ENCODE measurements around the gene HOPX. TPM values are rescaled to one million over a fixed set of nuclear protein-coding genes. Genes with fewer than 3 reads are reported as not detected.
"Not testable (repeated sequence)": the region's sequence is repeated elsewhere in the genome, so short reads cannot be mapped to it uniquely, and the experiment has no call there.

HOPX gene
- total RNA-seq, 3 donors from 2014 or later = 27.3 to 121 (median 95.5) TPM

GRCh38 chr4:56612282-56612681 is 68.8 kb downstream of the HOPX start:
- H3K4me3 Mint-ChIP-seq = no peak overlapping the region
- no peak for DNase-seq
- no peaks in the 10 kb centered on the region for H3K36me3 Mint-ChIP-seq (ENCODE audit: insufficient read depth)
- peaks cover 2% of the 10 kb centered on the region for H3K27me3 Mint-ChIP-seq (ENCODE audit: low read depth)
- H3K9me3 Mint-ChIP-seq = no peaks in the 10 kb centered on the region
- ATAC-seq = no peak
- H3K4me1 Mint-ChIP-seq (ENCODE audit: low read depth) = no peaks in the 10 kb centered on the region

- H3K4me1 Mint-ChIP-seq (ENCODE audit: low read depth) = no peaks in the 10 kb centered on the region
- H3K27me3 Mint-ChIP-seq (ENCODE audit: low read depth) = peaks cover 2% of the 10 kb centered on the region
- no peak for DNase-seq
- H3K4me3 Mint-ChIP-seq = no peak overlapping the region
- no peaks in the 10 kb centered on the region for H3K36me3 Mint-ChIP-seq (ENCODE audit: insufficient read depth)
- no peaks in the 10 kb centered on the region for H3K9me3 Mint-ChIP-seq
- ATAC-seq = no peak
Measured at GRCh38 chr4:56611501-56611900, 69.6 kb downstream of the HOPX start.

DNA sequence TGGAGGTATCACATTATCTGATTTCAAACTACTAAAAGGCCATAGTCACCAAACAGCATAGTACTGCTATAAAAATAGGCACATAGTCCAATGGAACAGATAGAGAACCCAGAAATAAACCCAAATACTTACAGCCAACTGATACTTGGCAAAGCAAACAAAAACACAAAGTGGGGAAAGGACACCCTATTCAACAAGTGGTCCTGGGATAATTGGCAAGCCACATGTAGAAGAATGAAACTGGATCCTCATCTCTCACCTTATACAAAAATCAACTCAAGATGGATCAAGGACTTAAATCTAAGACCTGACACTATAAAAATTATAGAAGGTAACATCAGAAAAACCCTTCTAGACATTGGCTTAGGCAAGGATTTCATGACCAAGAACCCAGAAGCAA is 70.9 kb downstream of the HOPX start:
- H3K27me3 Mint-ChIP-seq (ENCODE audit: low read depth); ATAC-seq; DNase-seq; H3K9me3 Mint-ChIP-seq; H3K36me3 Mint-ChIP-seq (ENCODE audit: insufficient read depth); H3K4me1 Mint-ChIP-seq (ENCODE audit: low read depth); H3K4me3 Mint-ChIP-seq: not testable (repeated sequence)

GRCh38 chr4:56607926-56608325 is 73.2 kb downstream of the HOPX start:
- H3K4me1 Mint-ChIP-seq (ENCODE audit: low read depth) = no peaks in the 10 kb centered on the region
- no peaks in the 10 kb centered on the region for H3K9me3 Mint-ChIP-seq
- DNase-seq (no peak), ATAC-seq (no peak)
- H3K4me3 Mint-ChIP-seq = no peak overlapping the region
- no peaks in the 10 kb centered on the region for H3K36me3 Mint-ChIP-seq (ENCODE audit: insufficient read depth)
- peaks cover 3% of the 10 kb centered on the region for H3K27me3 Mint-ChIP-seq (ENCODE audit: low read depth)

DNA sequence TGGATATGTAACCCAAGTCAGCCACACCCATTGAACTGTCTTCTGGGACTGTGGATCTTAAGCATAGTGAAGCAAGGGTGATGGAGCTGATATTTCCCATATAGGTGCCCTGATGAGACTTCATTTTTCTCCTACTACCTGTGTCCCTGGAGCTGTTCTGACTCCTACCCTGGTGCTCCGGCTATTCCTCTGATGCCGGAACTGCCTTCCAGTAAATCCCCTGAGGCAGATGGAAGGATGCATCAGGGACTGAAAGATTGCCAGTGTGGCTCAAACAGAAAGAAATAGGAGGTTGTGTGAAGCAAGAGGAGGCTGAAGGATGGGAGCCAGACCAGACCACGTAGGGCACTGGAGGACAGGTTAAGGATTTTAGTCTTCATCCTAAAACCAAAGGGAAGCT is 74.7 kb downstream of the HOPX start:
- DNase-seq (no peak), ATAC-seq (no peak)
- Mint-ChIP-seq H3K4me1 (ENCODE audit: low read depth) (no peaks in the 10 kb centered on the region), H3K27me3 (ENCODE audit: low read depth) (peaks cover 3% of the 10 kb centered on the region), H3K9me3 (no peaks in the 10 kb centered on the region), H3K36me3 (ENCODE audit: insufficient read depth) (no peaks in the 10 kb centered on the region), H3K4me3 (no peak overlapping the region)

- not testable (repeated sequence) for H3K4me3 Mint-ChIP-seq; H3K4me1 Mint-ChIP-seq (ENCODE audit: low read depth); H3K27me3 Mint-ChIP-seq (ENCODE audit: low read depth); H3K9me3 Mint-ChIP-seq; DNase-seq; H3K36me3 Mint-ChIP-seq (ENCODE audit: insufficient read depth); ATAC-seq
Measured at GRCh38 chr4:56605464-56605863, 75.6 kb downstream of the HOPX start.

GRCh38 chr4:56603297-56603696 is 77.8 kb downstream of the HOPX start:
- DNase-seq = no peak
- ATAC-seq = no peak
- H3K4me3 Mint-ChIP-seq = no peak overlapping the region
- no peaks in the 10 kb centered on the region for H3K36me3 Mint-ChIP-seq (ENCODE audit: insufficient read depth)
- H3K27me3 Mint-ChIP-seq (ENCODE audit: low read depth) = peaks cover 1% of the 10 kb centered on the region
- H3K9me3 Mint-ChIP-seq = peaks cover 5% of the 10 kb centered on the region
- H3K4me1 Mint-ChIP-seq (ENCODE audit: low read depth) = no peaks in the 10 kb centered on the region

Other genes starting within 250 kb of the HOPX start
- gene PPAT, start 245.7 kb downstream of the HOPX start, total RNA-seq = 10 to 100 TPM; 68.9 to 79.0 (median 76.7) TPM
- gene PAICS, start 245.0 kb downstream of the HOPX start, total RNA-seq = 100 to 1,000 TPM; 309 to 370 (median 332) TPM
- 100 to 1,000 TPM; 206 to 227 (median 213) TPM for gene SRP72, start 213.7 kb downstream of the HOPX start, total RNA-seq
- gene ARL9, start 175.5 kb downstream of the HOPX start, total RNA-seq = under 1 TPM; 0.18 to 0.46 (median 0.42) TPM
- gene SPINK2, start 140.4 kb upstream of the HOPX start, total RNA-seq = under 1 TPM in 1 of 3 donors, not detected in 2; 0.35 TPM
- 10 to 100 TPM; 36.0 to 43.4 (median 41.4) TPM for gene REST, start 226.6 kb upstream of the HOPX start, total RNA-seq

Data from activated T-cell treated with anti-CD3 and anti-CD28 coated beads, Interleukin-2, amount 50 U/mL, for 4 hours (primary cell).